A549 (cell line): ENCODE results near the gene CSPG4. TPM values are rescaled to one million over a fixed set of nuclear protein-coding genes. Genes with fewer than 3 reads are reported as not detected.
A peak's percentile ranks its signal among the peaks of the same experiment; 100 is the strongest.

Source experiments
- ATAC-seq, 2 experiments: fragments of 200-7000 bp in 1 of 2; fragments of >200 bp in 1 of 2; cut with Nextera tagmentation in 1 of 2; cut with Tn5 transposase in 1 of 2; 3 replicates each; pipeline versions ENCODE4 v1.8.0 to v1.9.1; 2018 to 2020; ENCODE audit warnings: mild to moderate bottlenecking in 1 of 2, moderate library complexity in 1 of 2
- CTCF ChIA-PET: fragments of 300-600 bp; sonication (Branson Sonifier 250); formaldehyde crosslinking; extraction: SDS; loops from one replicate; lab custom pipeline; 2021; ENCODE audit warnings: antibody characterized with exemption, inconsistent platforms; lab: Yijun Ruan, JAX
- POLR2A ChIA-PET: fragments of 350-600 bp; formaldehyde crosslinking; extraction: SDS; loops from one replicate; lab custom pipeline; 2021; ENCODE audit warnings: antibody characterized with exemption, inconsistent platforms; lab: Yijun Ruan, JAX
- DNase-seq, 2 experiments: peaks; one replicate each; pipeline versions ENCODE4 v3.0.0 to v3.0.0-alpha.2; 2011 to 2016; ENCODE audit warnings: low read depth in 1 of 2, low spot score in 1 of 2
- FAIRE-seq: peaks from 2 replicates; lab custom pipeline; 2011; peaks lifted over from hg19 to GRCh38; lab: Jason Lieb, UNC
- H3K27ac ChIP-seq, 2 experiments: fragments of >200 bp; sonication (Bioruptor Twin); formaldehyde crosslinking; 3 replicates each; pipeline ENCODE4 v1.5.1; 2016 to 2017
- H3K4me1 ChIP-seq: fragments of >200 bp; sonication (Bioruptor Twin); formaldehyde crosslinking; 3 replicates; pipeline ENCODE4 v1.6.1; 2016
- H3K4me2 ChIP-seq: fragments of >200 bp; sonication (Bioruptor Twin); formaldehyde crosslinking; 3 replicates; pipeline ENCODE4 v1.6.1; 2016
- H3K4me3 ChIP-seq: fragments of >200 bp; sonication (Bioruptor Twin); formaldehyde crosslinking; 3 replicates; pipeline ENCODE4 v1.5.1; 2016
- H3K9me3 ChIP-seq: fragments of >200 bp; sonication (Bioruptor Twin); formaldehyde crosslinking; 3 replicates; pipeline ENCODE4 v1.6.1; 2016
- CEBPB ChIP-seq, 2 experiments: fragments of >200 bp in 1 of 2; sonication (Bioruptor Twin) in 1 of 2; formaldehyde crosslinking in 1 of 2; IDR thresholded peaks; 2 replicates each; pipeline ENCODE4 v1.6.1; 2012 to 2016
- CHD4 ChIP-seq: fragments of 200-600 bp; sonication (generic); IDR thresholded peaks from 2 replicates; pipeline ENCODE4 v1.6.1; 2016; ENCODE audit warnings: antibody characterized with exemption, mild to moderate bottlenecking, borderline replicate concordance
- CTCF ChIP-seq: fragments of >200 bp; sonication (Bioruptor Twin); formaldehyde crosslinking; IDR thresholded peaks from 3 replicates; pipeline ENCODE4 v1.5.1; 2016
- EHMT2 ChIP-seq: fragments of 200-600 bp; sonication (generic); IDR thresholded peaks from 2 replicates; pipeline ENCODE4 v1.6.1; 2016; ENCODE audit warnings: antibody characterized with exemption, low read depth, mild to moderate bottlenecking, moderate library complexity
- EP300 ChIP-seq, 2 experiments: fragments of >200 bp; sonication (Bioruptor Twin); formaldehyde crosslinking; IDR thresholded peaks; 2 replicates in 1 of 2; 3 replicates in 1 of 2; pipeline ENCODE4 v1.6.1; 2016 to 2017
- FOSB ChIP-seq: fragments of 250-450 bp; sonication (Bioruptor Pico); IDR thresholded peaks from 2 replicates; pipeline ENCODE4 v1.5.0; 2020; ENCODE audit warnings: mild to moderate bottlenecking, moderate library complexity
- FOSL2 ChIP-seq, 2 experiments: fragments of 450-650 bp in 1 of 2; fragments of >200 bp in 1 of 2; sonication (Bioruptor Twin) in 1 of 2; formaldehyde crosslinking; IDR thresholded peaks; 2 replicates each; pipeline versions ENCODE4 v1.5.0 to v1.6.1; 2016 to 2020; ENCODE audit warnings: mild to moderate bottlenecking in 1 of 2, moderate library complexity in 1 of 2
- HDAC2 ChIP-seq: fragments of 200-600 bp; sonication (generic); IDR thresholded peaks from 2 replicates; pipeline ENCODE4 v1.6.1; 2016
- HES2 ChIP-seq: fragments of >200 bp; sonication (Bioruptor Twin); formaldehyde crosslinking; IDR thresholded peaks from 2 replicates; pipeline ENCODE4 v1.6.1; 2016
- HEYL ChIP-seq: fragments of 250-450 bp; sonication (Bioruptor Pico); IDR thresholded peaks from 2 replicates; pipeline ENCODE4 v1.8.0; 2021; ENCODE audit warnings: mild to moderate bottlenecking, moderate library complexity
- HOXA7 ChIP-seq: fragments of 250-450 bp; sonication (Bioruptor Pico); IDR thresholded peaks from 2 replicates; pipeline ENCODE4 v1.5.0; 2020; ENCODE audit warnings: mild to moderate bottlenecking, moderate library complexity
- HOXB13 ChIP-seq: fragments of 250-450 bp; sonication (Bioruptor Pico); IDR thresholded peaks from 2 replicates; pipeline ENCODE4 v1.5.0; 2020; ENCODE audit warnings: low read depth, mild to moderate bottlenecking, moderate library complexity
- JUNB ChIP-seq: fragments of >200 bp; sonication (Bioruptor Twin); formaldehyde crosslinking; IDR thresholded peaks from 2 replicates; pipeline ENCODE4 v1.6.1; 2016
- MAFK ChIP-seq: fragments of 450-650 bp; IDR thresholded peaks from 2 replicates; pipeline ENCODE4 v1.6.1; 2014; ENCODE audit not compliant: partially characterized antibody
- NFE2L2 ChIP-seq: fragments of 150-350 bp; conservative IDR thresholded peaks from 2 replicates; pipeline ENCODE4 v1.6.1; 2014; ENCODE audit warnings: low read length
- NPAS2 ChIP-seq: fragments of 250-450 bp; sonication (Bioruptor Pico); IDR thresholded peaks from 2 replicates; pipeline ENCODE4 v1.8.0; 2022; ENCODE audit warnings: mild to moderate bottlenecking, moderate library complexity, borderline replicate concordance
- RAD21 ChIP-seq, 2 experiments: fragments of >200 bp in 1 of 2; sonication (Bioruptor Twin) in 1 of 2; formaldehyde crosslinking in 1 of 2; IDR thresholded peaks in 1 of 2; conservative IDR thresholded peaks in 1 of 2; 2 replicates in 1 of 2; 3 replicates in 1 of 2; pipeline ENCODE4 v1.6.1; 2012 to 2018; ENCODE audit warnings: inconsistent platforms in 1 of 2
- RFX5 ChIP-seq: fragments of 450-650 bp; IDR thresholded peaks from 2 replicates; pipeline ENCODE4 v1.7.1; 2014; ENCODE audit warnings: antibody characterized with exemption, mild to moderate bottlenecking, moderate library complexity
- TFCP2L1 ChIP-seq: fragments of 250-450 bp; sonication (Bioruptor Pico); IDR thresholded peaks from 2 replicates; pipeline ENCODE4 v1.5.0; 2021; ENCODE audit warnings: mild to moderate bottlenecking
- USF2 ChIP-seq: fragments of 450-650 bp; IDR thresholded peaks from 2 replicates; pipeline ENCODE4 v1.6.1; 2014; ENCODE audit warnings: antibody characterized with exemption
- ZNF302 ChIP-seq: fragments of 250-450 bp; sonication (Bioruptor Pico); IDR thresholded peaks from 2 replicates; pipeline ENCODE4 v1.9.0; 2021; ENCODE audit warnings: inconsistent platforms, mild to moderate bottlenecking, moderate library complexity
- WGBS: methylation state at CpG from one replicate; pipeline ENCODE4 v1.1.6; 2017; ENCODE audit errors: missing lambda C conversion rate; 5-methylcytosine and 5-hydroxymethylcytosine counted together
- polyA plus RNA-seq, 4 experiments: library from polyadenylated mRNA; depleted of rRNA in 3 of 4; stranded (reverse); fragments of >200 nt; fragmentation: RNase III in 1 of 4; extraction: RNeasy Plus Mini Kit Qiagen cat#74134 plus additional on column Dnase treatment in 1 of 4; gene quantifications; 2 replicates in 3 of 4; 3 replicates in 1 of 4; pipeline ENCODE4 v1.2.3, GENCODE V29; 2011 to 2017

Gene CSPG4
- polyA plus RNA-seq, 2 of the 4 experiments (the other 2 are of a cell fraction): 0.01 to 0.06 TPM

GRCh38 chr15:75653347-75653913, 59.2 kb downstream of the CSPG4 start (continued):
- no peak for TF ChIP-seq HES2
- no peak for TF ChIP-seq HOXA7 (CRISPR knock-in tag)
- TF ChIP-seq RAD21 (conservative IDR thresholded peaks at IDR 0.05 in 1 of 2, IDR thresholded peaks at IDR 0.05 in 1 of 2): no peak

- WGBS: 87% methylated on average over 2 of the region's 2 CpGs
- no peak overlapping the region for H3K4me3 ChIP-seq
- H3K4me1 ChIP-seq: peaks cover 33% of the 10 kb centered on the region
- peak overlapping the region; percentile 69 for H3K4me2 ChIP-seq
- POLR2A ChIA-PET: interaction anchor here (1.6 to 2.4 kb wide), 2 partner anchors 9 to 12 kb away, joined by 4 to 13 read pairs; partner anchors contain the start of gene IMP3
- no peak for FAIRE-seq
- no peak for TF ChIP-seq MAFK
- TF ChIP-seq USF2: no peak
- no peak for TF ChIP-seq CHD4
- TF ChIP-seq FOSB (CRISPR knock-in tag): no peak
- TF ChIP-seq EHMT2: no peak
- no peak for TF ChIP-seq RFX5
- TF ChIP-seq NPAS2 (CRISPR knock-in tag): no peak
- no peak for TF ChIP-seq NFE2L2
- TF ChIP-seq TFCP2L1: no peak
- no peak for TF ChIP-seq JUNB
- TF ChIP-seq FOSL2 (IDR thresholded peaks at IDR 0.05): no peak
- no peak for TF ChIP-seq FOSL2 (CRISPR knock-in tag; IDR thresholded peaks at IDR 0.05)
- no peak for TF ChIP-seq HES2
- TF ChIP-seq HOXA7 (CRISPR knock-in tag): no peak
- TF ChIP-seq HDAC2: no peak
- TF ChIP-seq HOXB13 (CRISPR knock-in tag): no peak
- TF ChIP-seq, all 56 proteins: peak for 0
- no peak for DNase-seq
- H3K27ac ChIP-seq: peak overlapping the region; percentile 56 to 76
- ATAC-seq: no peak
- CTCF ChIA-PET: interaction anchor here (0.7 to 9.8 kb wide), 8 partner anchors 13 to 284 kb away, joined by 3 to 98 read pairs (median 4); partner anchors contain the start of gene IMP3
- no peaks in the 10 kb centered on the region for H3K9me3 ChIP-seq
Measured at GRCh38 chr15:75651810-75652543, 60.7 kb downstream of the CSPG4 start.

GRCh38 chr15:75650908-75651809, 61.5 kb downstream of the CSPG4 start:
- TF ChIP-seq CEBPB (IDR thresholded peaks at IDR 0.05) (no peak), NFE2L2 (no peak), EP300 (IDR thresholded peaks at IDR 0.05) (no peak), FOSL2 (IDR thresholded peaks at IDR 0.05) (no peak), FOSL2 (CRISPR knock-in tag; IDR thresholded peaks at IDR 0.05) (peak; percentile 50), ZNF302 (no peak), HDAC2 (no peak), CHD4 (no peak), HEYL (CRISPR knock-in tag) (no peak), CTCF (no peak)
- ATAC-seq: no peak
- WGBS: 45% methylated on average over 9 of the region's 9 CpGs
- Histone ChIP-seq H3K4me3 (no peak overlapping the region), H3K9me3 (no peaks in the 10 kb centered on the region), H3K4me1 (peaks cover 39% of the 10 kb centered on the region), H3K4me2 (peak overlapping the region; percentile 69), H3K27ac (peak overlapping the region; percentile 56 to 76)
- DNase-seq: no peak
- ChIA-PET CTCF (interaction anchor here (0.6 to 9.8 kb wide), 11 partner anchors 8 to 283 kb away, joined by 3 to 98 read pairs (median 4); partner anchors contain the start of gene IMP3), POLR2A (interaction anchor here (1.6 to 2.4 kb wide), 2 partner anchors 10 to 11 kb away, joined by 4 to 13 read pairs; partner anchors contain the start of gene IMP3)
- no peak for FAIRE-seq
